Colonic mucosa (tissue), 4 donors: ENCODE measurements around the gene BTAF1. TPM values are rescaled to one million over a fixed set of nuclear protein-coding genes. Genes with fewer than 3 reads are reported as not detected.

Experiments used
- DNase-seq: peaks from one replicate; pipeline ENCODE4 v3.0.0-alpha.2; 2020
- H3K27ac ChIP-seq: fragments of 200-600 bp; one replicate; pipeline ENCODE4 v1.8.0; 2021
- H3K27me3 ChIP-seq: fragments of 200-600 bp; one replicate; pipeline ENCODE4 v1.8.0; 2021
- H3K36me3 ChIP-seq: fragments of 200-600 bp; one replicate; pipeline ENCODE4 v1.8.0; 2021
- H3K4me1 ChIP-seq: fragments of 200-600 bp; one replicate; pipeline ENCODE4 v1.8.0; 2021; ENCODE audit warnings: mild to moderate bottlenecking
- H3K4me3 ChIP-seq: fragments of 200-600 bp; one replicate; pipeline ENCODE4 v1.8.0; 2021
- H3K9ac ChIP-seq, 2 donors: one replicate each; pipeline ENCODE4 v1.7.0; 2013; ENCODE audit warnings: control low read depth in 2 of 2, low read depth in 2 of 2, low read length in 2 of 2
- H3K9me3 ChIP-seq: fragments of 200-600 bp; one replicate; pipeline ENCODE4 v1.8.0; 2021
- CTCF ChIP-seq: fragments of 200-600 bp; IDR thresholded peaks from one replicate; pipeline ENCODE4 v1.8.0; 2022; ENCODE audit warnings: antibody characterized with exemption, mild to moderate bottlenecking
- intact Hi-C: fragments of 100-400 bp; cut with DNase I; formaldehyde crosslinking; loops from one replicate; pipeline ENCODE4 v1.14.1; 2022
- total RNA-seq, 2 donors: library from RNA; stranded (reverse); fragmentation: NEBNext Ultra II Directional in 1 of 2; extraction: Animal tissue kit (Norgen Biotek cat#: 25700) in 1 of 2; gene quantifications; one replicate each; pipeline ENCODE4 v1.2.1, GENCODE V29; 2021
- donor health status: healthy.
- donor health status: DM: no; HTN: no; CAD: no.
- donor health status: DM: no; HTN: no; CAD: no.

Gene BTAF1
- total RNA-seq, 2 donors from 2014 or later: 20.7 to 25.0 TPM

- no peak overlapping the region for H3K4me3 ChIP-seq
- no peaks in the 10 kb centered on the region for H3K36me3 ChIP-seq
- H3K9ac ChIP-seq: no peak overlapping the region
- no peaks in the 10 kb centered on the region for H3K9me3 ChIP-seq
- H3K27ac ChIP-seq: no peak overlapping the region
- no peak for TF ChIP-seq CTCF
- no peaks in the 10 kb centered on the region for H3K27me3 ChIP-seq
- no peaks in the 10 kb centered on the region for H3K4me1 ChIP-seq
- intact Hi-C loops: no loop called here
- no peak for DNase-seq
These were observed 21.5 kb downstream of the BTAF1 start for GRCh38 chr10:91944880-91945630.

- Histone ChIP-seq H3K9ac (no peak overlapping the region), H3K27me3 (no peaks in the 10 kb centered on the region), H3K27ac (no peak overlapping the region), H3K9me3 (no peaks in the 10 kb centered on the region), H3K4me3 (no peak overlapping the region), H3K36me3 (peaks cover 8% of the 10 kb centered on the region), H3K4me1 (no peaks in the 10 kb centered on the region)
- intact Hi-C loops: loop anchor here (10.0 kb wide), 1 partner anchor 119 kb away; no protein-coding TSS in a partner anchor
- no peak for DNase-seq
- no peak for TF ChIP-seq CTCF
These were observed 30.1 kb downstream of the BTAF1 start for GRCh38 chr10:91953600-91954160.

GRCh38 chr10:91955114-91955513 lies 31.5 kb downstream of the BTAF1 start:
- H3K27ac ChIP-seq: no peak overlapping the region
- no peaks in the 10 kb centered on the region for H3K4me1 ChIP-seq
- no peak for TF ChIP-seq CTCF
- intact Hi-C loops: loop anchor here (10.0 kb wide), 1 partner anchor 120 kb away; no protein-coding TSS in a partner anchor
- no peak overlapping the region for H3K4me3 ChIP-seq
- H3K36me3 ChIP-seq: peaks cover 13% of the 10 kb centered on the region
- no peak for DNase-seq
- no peak overlapping the region for H3K9ac ChIP-seq
- H3K9me3 ChIP-seq: no peaks in the 10 kb centered on the region
- H3K27me3 ChIP-seq: no peaks in the 10 kb centered on the region

DNA sequence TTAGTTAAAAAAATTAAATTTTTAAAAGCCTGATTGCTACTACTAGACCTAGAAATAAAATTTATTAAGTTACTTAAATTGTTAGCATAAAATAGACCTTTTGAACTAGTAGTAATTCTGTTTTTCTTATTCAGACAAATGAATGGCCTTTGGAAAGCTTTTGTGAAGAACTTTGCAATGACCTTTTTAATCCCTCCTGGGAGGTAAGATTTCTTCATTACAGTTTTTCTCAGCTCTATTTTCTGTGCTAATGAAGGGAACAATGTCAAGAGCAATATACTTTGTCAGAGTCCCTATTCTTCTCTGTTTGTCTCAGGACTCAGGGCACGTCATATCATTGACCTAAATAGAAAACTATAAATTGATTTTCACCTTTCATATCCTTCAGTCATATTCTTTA lies 33.5 kb downstream of the BTAF1 start:
- Histone ChIP-seq H3K4me3 (no peak overlapping the region), H3K9me3 (no peaks in the 10 kb centered on the region), H3K9ac (no peak overlapping the region), H3K36me3 (peaks cover 13% of the 10 kb centered on the region), H3K27me3 (no peaks in the 10 kb centered on the region), H3K4me1 (no peaks in the 10 kb centered on the region), H3K27ac (no peak overlapping the region)
- DNase-seq: no peak
- TF ChIP-seq CTCF: no peak
- intact Hi-C loops: loop anchor here (10.0 kb wide), 1 partner anchor 122 kb away; no protein-coding TSS in a partner anchor

DNA sequence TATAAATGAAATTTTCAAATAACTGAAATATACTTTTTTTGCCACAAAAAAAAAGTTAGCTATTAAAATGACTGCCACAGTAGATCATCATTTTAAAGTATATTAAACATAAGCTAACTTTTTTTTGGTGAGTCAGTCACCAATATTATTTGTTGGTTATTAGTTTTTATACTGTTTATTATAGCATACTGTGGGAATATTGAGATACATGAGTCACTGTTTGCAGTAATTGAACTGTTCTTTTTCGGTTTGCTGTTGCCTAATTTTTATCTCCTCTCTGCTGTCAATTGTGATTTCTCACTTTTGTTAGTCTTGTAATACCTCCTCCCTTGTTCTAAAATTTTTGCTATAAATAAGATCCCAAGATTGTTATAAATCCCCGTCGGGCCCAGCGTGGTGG lies 45.7 kb downstream of the BTAF1 start:
- H3K9ac ChIP-seq: no peak overlapping the region
- no peaks in the 10 kb centered on the region for H3K9me3 ChIP-seq
- H3K4me1 ChIP-seq: no peaks in the 10 kb centered on the region
- H3K27me3 ChIP-seq: no peaks in the 10 kb centered on the region
- H3K36me3 ChIP-seq: no peaks in the 10 kb centered on the region
- no peak for DNase-seq
- no peak for TF ChIP-seq CTCF
- intact Hi-C loops: no loop called here
- H3K27ac ChIP-seq: no peak overlapping the region
- H3K4me3 ChIP-seq: no peak overlapping the region
